HCT116 (cell line): ENCODE results near the gene PLB1. TPM values are rescaled to one million over a fixed set of nuclear protein-coding genes. Genes with fewer than 3 reads are reported as not detected.

Experiments
- ATAC-seq: fragments of 200-7000 bp; cut with Tn5 transposase; 2 replicates; pipeline ENCODE4 v1.9.1; 2020; ENCODE audit warnings: mild to moderate bottlenecking, moderate library complexity
- BruUV-seq: library from RNA; stranded (reverse); fragments of 400-500 nt; replicated peaks from 2 replicates; lab custom pipeline; 2021; lab: Mats Ljungman, UMichigan
- CTCF ChIA-PET: fragments of 300-600 bp; sonication (Branson Sonifier 250); formaldehyde crosslinking; loops from one replicate; lab custom pipeline; 2021; ENCODE audit warnings: antibody characterized with exemption; lab: Charles Lee
- POLR2A ChIA-PET: fragments of 300-600, 350-600 bp; sonication (Branson Sonifier 250); formaldehyde crosslinking; loops from one replicate; lab custom pipeline; 2021; ENCODE audit warnings: antibody characterized with exemption; lab: Charles Lee
- RAD21 ChIA-PET, 2 experiments: fragments of 300-600 bp; sonication (Branson Sonifier 250); formaldehyde crosslinking; loops; one replicate each; lab custom pipeline; 2023; ENCODE audit warnings: low total read pairs in 2 of 2; ENCODE audit not compliant: uncharacterized antibody in 2 of 2, unreplicated experiment in 2 of 2, low non-redundant PET in 1 of 2; lab: Charles Lee
- DNase-seq: peaks from one replicate; pipeline ENCODE4 v3.0.0-alpha.2; 2010; ENCODE audit warnings: low read depth, low spot score
- H2AFZ ChIP-seq: fragments of 200-600 bp; shearing (Covaris generic), sonication (generic); 2 replicates; pipeline ENCODE4 v1.6.1; 2017; ENCODE audit warnings: low read depth, mixed run types, mixed read lengths, antibody characterized with exemption, low read length; ENCODE audit not compliant: poor library complexity, severe bottlenecking
- H3K27ac ChIP-seq: 2 replicates; pipeline ENCODE4 v1.5.1; 2012; ENCODE audit warnings: low read depth, low read length
- H3K27me3 ChIP-seq: fragments of 200-600 bp; sonication (generic); 2 replicates; pipeline ENCODE4 v1.6.1; 2016; ENCODE audit warnings: mixed run types, low read length, mixed read lengths; ENCODE audit not compliant: insufficient read depth
- H3K36me3 ChIP-seq, 2 experiments: fragments of 200-500 bp in 1 of 2; fragments of 200-600 bp in 1 of 2; sonication (Bioruptor generic) in 1 of 2; sonication (generic) in 1 of 2; 2 replicates each; pipeline versions ENCODE4 v1.5.1 to v1.6.1; 2014 to 2016; ENCODE audit warnings: low read length in 2 of 2, inconsistent platforms in 1 of 2, mixed read lengths in 1 of 2, mixed run types in 1 of 2; ENCODE audit not compliant: insufficient read depth in 2 of 2, control insufficient read depth in 1 of 2
- H3K4me1 ChIP-seq, 2 experiments: fragments of 200-600 bp in 1 of 2; sonication (generic) in 1 of 2; 2 replicates each; pipeline versions ENCODE4 v1.5.1 to v1.6.1; 2012 to 2017; ENCODE audit warnings: low read length in 2 of 2, inconsistent platforms in 1 of 2, mild to moderate bottlenecking in 1 of 2, mixed read lengths in 1 of 2, mixed run types in 1 of 2, moderate library complexity in 1 of 2; ENCODE audit not compliant: insufficient read depth in 2 of 2, control insufficient read depth in 1 of 2
- H3K4me2 ChIP-seq: fragments of 200-600 bp; sonication (generic); 2 replicates; pipeline ENCODE4 v1.6.1; 2017; ENCODE audit warnings: mixed run types, low read length, mixed read lengths
- H3K4me3 ChIP-seq, 2 experiments: fragments of 200-600 bp in 1 of 2; sonication (generic) in 1 of 2; replicated peaks in 1 of 2; 2 replicates each; pipeline ENCODE4 v1.5.1; 2011 to 2016; ENCODE audit warnings: low read length in 2 of 2, control low read depth in 1 of 2, low read depth in 1 of 2, mild to moderate bottlenecking in 1 of 2, mixed read lengths in 1 of 2, mixed run types in 1 of 2
- H3K79me2 ChIP-seq: fragments of 200-600 bp; sonication (generic); 2 replicates; pipeline ENCODE4 v1.6.1; 2017; ENCODE audit warnings: mild to moderate bottlenecking, mixed run types, low read length, moderate library complexity, mixed read lengths; ENCODE audit not compliant: insufficient read depth
- H3K9ac ChIP-seq: fragments of 200-600 bp; sonication (generic); 2 replicates; pipeline ENCODE4 v1.6.1; 2016; ENCODE audit warnings: low read length, mixed read lengths
- H3K9me2 ChIP-seq: fragments of 200-600 bp; sonication (generic), shearing (Covaris generic); 2 replicates; pipeline ENCODE4 v1.6.1; 2017; ENCODE audit warnings: mixed run types, mild to moderate bottlenecking, moderate library complexity; ENCODE audit not compliant: insufficient read depth
- H3K9me3 ChIP-seq, 2 experiments: fragments of 200-500 bp in 1 of 2; fragments of 200-600 bp in 1 of 2; sonication (Bioruptor generic) in 1 of 2; sonication (generic) in 1 of 2; 2 replicates each; pipeline ENCODE4 v1.6.1; 2014 to 2017; ENCODE audit warnings: low read length in 2 of 2, mixed read lengths in 2 of 2, inconsistent platforms in 1 of 2, low read depth in 1 of 2, mild to moderate bottlenecking in 1 of 2, mixed run types in 1 of 2, moderate library complexity in 1 of 2; ENCODE audit not compliant: control insufficient read depth in 1 of 2, insufficient read depth in 1 of 2
- H4K20me1 ChIP-seq: fragments of 200-600 bp; sonication (generic), shearing (Covaris generic); 2 replicates; pipeline ENCODE4 v1.6.1; 2017; ENCODE audit warnings: mixed run types, mild to moderate bottlenecking, moderate library complexity; ENCODE audit not compliant: insufficient read depth
- CBX3 ChIP-seq: IDR thresholded peaks from 2 replicates; pipeline ENCODE4 v1.6.1; 2012; ENCODE audit warnings: low read depth
- EGR1 ChIP-seq: IDR thresholded peaks from 2 replicates; pipeline ENCODE4 v1.6.1; 2012; ENCODE audit warnings: low read depth
- ELF1 ChIP-seq: IDR thresholded peaks from 2 replicates; pipeline ENCODE4 v1.6.1; 2012; ENCODE audit warnings: low read depth, borderline replicate concordance
- EZH2 ChIP-seq: fragments of 200-600 bp; sonication (generic); IDR thresholded peaks from 2 replicates; pipeline ENCODE4 v1.6.1; 2017; ENCODE audit warnings: antibody characterized with exemption, mixed run types
- EZH2phosphoT487 ChIP-seq: fragments of 200-600 bp; IDR thresholded peaks from 2 replicates; pipeline ENCODE4 v1.6.1; 2018; ENCODE audit warnings: antibody characterized with exemption, borderline replicate concordance
- FOSL1 ChIP-seq: IDR thresholded peaks from 2 replicates; pipeline ENCODE4 v1.6.1; 2012; ENCODE audit warnings: low read depth
- JUND ChIP-seq: IDR thresholded peaks from 2 replicates; pipeline ENCODE4 v1.6.1; 2012
- POLR2A ChIP-seq: IDR thresholded peaks from 2 replicates; pipeline ENCODE4 v1.7.0; 2011; ENCODE audit warnings: borderline replicate concordance; ENCODE audit not compliant: insufficient read depth, insufficient read length; ENCODE audit errors: extremely low read depth
- POLR2AphosphoS5 ChIP-seq: IDR thresholded peaks from 2 replicates; pipeline ENCODE4 v1.6.1; 2011; ENCODE audit warnings: mild to moderate bottlenecking, low read depth, low read length, moderate library complexity
- RAD21 ChIP-seq: IDR thresholded peaks from 2 replicates; pipeline ENCODE4 v1.6.1; 2012; ENCODE audit warnings: low read depth, mild to moderate bottlenecking
- SIN3A ChIP-seq: IDR thresholded peaks from 2 replicates; pipeline ENCODE4 v1.6.1; 2012; ENCODE audit warnings: low read depth
- SP1 ChIP-seq: IDR thresholded peaks from 2 replicates; pipeline ENCODE4 v1.6.1; 2012; ENCODE audit warnings: low read depth
- SRF ChIP-seq: IDR thresholded peaks from 2 replicates; pipeline ENCODE4 v1.6.1; 2012; ENCODE audit warnings: low read depth
- TCF7L2 ChIP-seq: IDR thresholded peaks from 2 replicates; pipeline ENCODE4 v1.7.0; 2011; ENCODE audit warnings: borderline replicate concordance, inconsistent platforms; ENCODE audit not compliant: insufficient read depth, insufficient read length; ENCODE audit errors: extremely low read depth
- YY1 ChIP-seq: IDR thresholded peaks from 2 replicates; pipeline ENCODE4 v1.6.1; 2011; ENCODE audit warnings: low read length, low read depth, moderate library complexity, mild to moderate bottlenecking; ENCODE audit not compliant: insufficient replicate concordance; ENCODE audit errors: extremely low read depth
- ZFX ChIP-seq: fragments of 450-650 bp; IDR thresholded peaks from 2 replicates; pipeline ENCODE4 v1.6.1; 2017
- ZNF274 ChIP-seq: fragments of 200-500 bp; sonication (Bioruptor generic); IDR thresholded peaks from 2 replicates; pipeline ENCODE4 v1.6.1; 2014; ENCODE audit warnings: mild to moderate bottlenecking, low read depth, low read length, inconsistent platforms
- intact Hi-C: fragments of 100-400 bp; cut with micrococcal nuclease; formaldehyde crosslinking; loops from 2 replicates; pipeline ENCODE4 v1.10.0; 2022
- total RNA-seq: library from RNA; stranded (reverse); gene quantifications from one replicate; pipeline ENCODE4 v1.2.1, GENCODE V29; 2021; ENCODE audit not compliant: unreplicated experiment
- TF ChIP-seq, protein P1 (sequence below): IDR thresholded peaks from 2 replicates; pipeline ENCODE4 v1.6.1; 2012
- TF ChIP-seq, protein P2 (sequence below): IDR thresholded peaks from 2 replicates; pipeline ENCODE4 v1.6.1; 2012
- TF ChIP-seq, protein P3 (sequence below): IDR thresholded peaks from 2 replicates; pipeline ENCODE4 v1.6.1; 2012; ENCODE audit warnings: low read depth
- TF ChIP-seq, protein P4 (sequence below), 3 experiments: fragments of 200-600 bp in 1 of 3; sonication (generic) in 1 of 3; IDR thresholded peaks in 2 of 3; conservative IDR thresholded peaks in 1 of 3; 2 replicates each; pipeline ENCODE4 v1.5.1; 2012 to 2017; ENCODE audit warnings: low read depth in 2 of 3, low read length in 2 of 3, antibody characterized with exemption in 1 of 3, borderline replicate concordance in 1 of 3, control low read depth in 1 of 3, mild to moderate bottlenecking in 1 of 3, mixed read lengths in 1 of 3, mixed run types in 1 of 3, moderate library complexity in 1 of 3; ENCODE audit not compliant: insufficient read depth in 1 of 3

Gene PLB1
- total RNA-seq, 1 experiment from 2014 or later, result 0.49 TPM

DNA sequence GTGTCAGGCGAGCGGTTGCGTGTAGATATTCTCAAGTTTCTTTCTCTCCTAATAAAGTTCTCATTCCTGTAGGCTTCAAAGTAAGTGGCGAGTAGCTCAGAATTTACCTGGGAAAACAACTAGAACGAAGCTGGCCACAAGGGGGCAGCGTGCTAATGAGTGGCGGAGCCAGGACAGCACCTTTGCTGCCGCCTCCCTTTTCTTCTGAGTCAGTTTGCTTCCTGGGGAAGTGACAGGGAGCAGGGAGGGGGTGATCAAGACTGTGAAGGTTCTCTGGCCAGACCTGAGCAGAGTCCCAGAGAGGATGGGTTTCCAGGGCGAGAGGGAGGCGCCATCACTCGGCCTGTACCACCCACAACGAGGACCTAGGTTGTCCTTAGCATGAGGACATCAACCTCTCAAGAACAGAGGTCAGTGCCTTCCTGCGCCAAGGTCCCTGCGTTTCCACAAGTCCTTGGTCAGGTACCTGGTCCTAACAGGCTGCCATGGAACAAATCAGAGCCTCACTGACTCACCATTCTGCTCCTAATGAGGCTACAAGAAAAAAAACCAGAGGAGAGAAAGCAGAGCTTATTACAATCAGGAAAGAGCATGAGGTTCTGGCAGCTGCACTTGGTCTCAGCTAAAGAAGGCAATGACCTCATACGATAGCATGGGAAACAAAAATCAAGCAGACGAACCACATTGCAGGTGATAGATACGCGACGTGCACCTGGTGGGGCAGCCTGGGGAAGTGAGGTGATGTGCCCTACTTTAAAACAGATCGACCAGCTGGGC lies 98.7 kb downstream of the PLB1 start:
- Histone ChIP-seq H3K4me3 (peak overlapping the region in 1 of 2 experiments; percentile 21; a peak in 2 of 4 replicates), H3K9me3 (no peaks in the 10 kb centered on the region), H4K20me1 (no peaks in the 10 kb centered on the region), H3K79me2 (no peaks in the 10 kb centered on the region), H2AFZ (peak overlapping the region; percentile 86), H3K36me3 (no peaks in the 10 kb centered on the region), H3K4me2 (peak overlapping the region; percentile 60), H3K9me2 (no peaks in the 10 kb centered on the region), H3K27me3 (no peaks in the 10 kb centered on the region), H3K9ac (peak overlapping the region; percentile 34), H3K4me1 (peaks cover 20 to 50% of the 10 kb centered on the region in 2 experiments), H3K27ac (peak overlapping the region; percentile 6; the same call in 1 of the 2 replicates)
- POLR2A ChIA-PET, result interaction anchor here (0.9 to 2.3 kb wide), 4 partner anchors 10 to 157 kb away, joined by 4 to 11 read pairs (median 7); partner anchors contain the start of gene PPP1CB
- TSS peak; percentile 43 for BruUV-seq
- CTCF ChIA-PET, result interaction anchor here (0.6 to 3.8 kb wide), 24 partner anchors 8 to 226 kb away, joined by 3 to 33 read pairs (median 5); partner anchors contain the start of gene PPP1CB
- DNase-seq (peak; percentile 88), ATAC-seq (peak; percentile 80)
- intact Hi-C loops, result loop anchor here (1.0 to 10.0 kb wide), 2 partner anchors 159 to 300 kb away; partner anchors contain the start of gene WDR43
- RAD21 ChIA-PET, result interaction anchor here (0.7 to 2.1 kb wide), 7 partner anchors 27 to 161 kb away, joined by 3 to 12 read pairs (median 5); partner anchors contain the start of gene PPP1CB (in 1 of the 2)
- no peak for TF ChIP-seq EZH2
- TF ChIP-seq ZNF274, result no peak
- TF ChIP-seq FOSL1, result peak; percentile 17; the same call in 1 of the 2 replicates
- peak; percentile 40 for TF ChIP-seq TCF7L2
- no peak for TF ChIP-seq SP1
- TF ChIP-seq POLR2AphosphoS5, result peak; percentile 60
- TF ChIP-seq CBX3, result no peak; the same call in 1 of the 2 replicates
- no peak for TF ChIP-seq SIN3A
- TF ChIP-seq, protein P1, sequence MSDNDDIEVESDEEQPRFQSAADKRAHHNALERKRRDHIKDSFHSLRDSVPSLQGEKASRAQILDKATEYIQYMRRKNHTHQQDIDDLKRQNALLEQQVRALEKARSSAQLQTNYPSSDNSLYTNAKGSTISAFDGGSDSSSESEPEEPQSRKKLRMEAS, result 0 out of 2 replicates have a peak, but pooled peaks have one; percentile 36
- TF ChIP-seq, protein P2, sequence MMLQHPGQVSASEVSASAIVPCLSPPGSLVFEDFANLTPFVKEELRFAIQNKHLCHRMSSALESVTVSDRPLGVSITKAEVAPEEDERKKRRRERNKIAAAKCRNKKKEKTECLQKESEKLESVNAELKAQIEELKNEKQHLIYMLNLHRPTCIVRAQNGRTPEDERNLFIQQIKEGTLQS, result no peak
- TF ChIP-seq, protein P3, sequence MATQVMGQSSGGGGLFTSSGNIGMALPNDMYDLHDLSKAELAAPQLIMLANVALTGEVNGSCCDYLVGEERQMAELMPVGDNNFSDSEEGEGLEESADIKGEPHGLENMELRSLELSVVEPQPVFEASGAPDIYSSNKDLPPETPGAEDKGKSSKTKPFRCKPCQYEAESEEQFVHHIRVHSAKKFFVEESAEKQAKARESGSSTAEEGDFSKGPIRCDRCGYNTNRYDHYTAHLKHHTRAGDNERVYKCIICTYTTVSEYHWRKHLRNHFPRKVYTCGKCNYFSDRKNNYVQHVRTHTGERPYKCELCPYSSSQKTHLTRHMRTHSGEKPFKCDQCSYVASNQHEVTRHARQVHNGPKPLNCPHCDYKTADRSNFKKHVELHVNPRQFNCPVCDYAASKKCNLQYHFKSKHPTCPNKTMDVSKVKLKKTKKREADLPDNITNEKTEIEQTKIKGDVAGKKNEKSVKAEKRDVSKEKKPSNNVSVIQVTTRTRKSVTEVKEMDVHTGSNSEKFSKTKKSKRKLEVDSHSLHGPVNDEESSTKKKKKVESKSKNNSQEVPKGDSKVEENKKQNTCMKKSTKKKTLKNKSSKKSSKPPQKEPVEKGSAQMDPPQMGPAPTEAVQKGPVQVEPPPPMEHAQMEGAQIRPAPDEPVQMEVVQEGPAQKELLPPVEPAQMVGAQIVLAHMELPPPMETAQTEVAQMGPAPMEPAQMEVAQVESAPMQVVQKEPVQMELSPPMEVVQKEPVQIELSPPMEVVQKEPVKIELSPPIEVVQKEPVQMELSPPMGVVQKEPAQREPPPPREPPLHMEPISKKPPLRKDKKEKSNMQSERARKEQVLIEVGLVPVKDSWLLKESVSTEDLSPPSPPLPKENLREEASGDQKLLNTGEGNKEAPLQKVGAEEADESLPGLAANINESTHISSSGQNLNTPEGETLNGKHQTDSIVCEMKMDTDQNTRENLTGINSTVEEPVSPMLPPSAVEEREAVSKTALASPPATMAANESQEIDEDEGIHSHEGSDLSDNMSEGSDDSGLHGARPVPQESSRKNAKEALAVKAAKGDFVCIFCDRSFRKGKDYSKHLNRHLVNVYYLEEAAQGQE, result no peak
- TF ChIP-seq ELF1, result no peak
- no peak for TF ChIP-seq POLR2A
- peak; percentile 31 for TF ChIP-seq YY1
- no peak for TF ChIP-seq ZFX
- TF ChIP-seq EZH2phosphoT487, result no peak
- no peak for TF ChIP-seq JUND
- no peak for TF ChIP-seq EGR1
- peak; percentile 96 for TF ChIP-seq RAD21
- TF ChIP-seq, protein P4, sequence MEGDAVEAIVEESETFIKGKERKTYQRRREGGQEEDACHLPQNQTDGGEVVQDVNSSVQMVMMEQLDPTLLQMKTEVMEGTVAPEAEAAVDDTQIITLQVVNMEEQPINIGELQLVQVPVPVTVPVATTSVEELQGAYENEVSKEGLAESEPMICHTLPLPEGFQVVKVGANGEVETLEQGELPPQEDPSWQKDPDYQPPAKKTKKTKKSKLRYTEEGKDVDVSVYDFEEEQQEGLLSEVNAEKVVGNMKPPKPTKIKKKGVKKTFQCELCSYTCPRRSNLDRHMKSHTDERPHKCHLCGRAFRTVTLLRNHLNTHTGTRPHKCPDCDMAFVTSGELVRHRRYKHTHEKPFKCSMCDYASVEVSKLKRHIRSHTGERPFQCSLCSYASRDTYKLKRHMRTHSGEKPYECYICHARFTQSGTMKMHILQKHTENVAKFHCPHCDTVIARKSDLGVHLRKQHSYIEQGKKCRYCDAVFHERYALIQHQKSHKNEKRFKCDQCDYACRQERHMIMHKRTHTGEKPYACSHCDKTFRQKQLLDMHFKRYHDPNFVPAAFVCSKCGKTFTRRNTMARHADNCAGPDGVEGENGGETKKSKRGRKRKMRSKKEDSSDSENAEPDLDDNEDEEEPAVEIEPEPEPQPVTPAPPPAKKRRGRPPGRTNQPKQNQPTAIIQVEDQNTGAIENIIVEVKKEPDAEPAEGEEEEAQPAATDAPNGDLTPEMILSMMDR (IDR thresholded peaks at IDR 0.05 in 2 of 3, conservative IDR thresholded peaks at IDR 0.05 in 1 of 3; ENCODE audit: borderline replicate concordance in 1 of 3, insufficient read depth in 1 of 3, low read depth in 2 of 3, low read length in 2 of 3), result peak; percentile 79 to 95 (median 86)
- no peak for TF ChIP-seq SRF
